ENCODE measurements around the gene PREB. TPM values are rescaled to one million over a fixed set of nuclear protein-coding genes. Genes with fewer than 3 reads are reported as not detected.

Gene PREB
- polyA plus RNA-seq, 12 donors: 24.1 to 39.8 (median 33.6) TPM; not detected in 1

GRCh38 chr2:27083410-27084296 lies 50.8 kb downstream of the PREB start:
- DNase-seq: no peak

GRCh38 chr2:27082773-27083409 lies 51.5 kb downstream of the PREB start:
- DNase-seq: no peak

GRCh38 chr2:27081984-27082772 lies 52.3 kb downstream of the PREB start:
- DNase-seq: no peak

Other genes starting within 250 kb of the PREB start
- 100 to 1,000 TPM in 1 of 12 donors, 10 to 100 TPM in 11; 18.0 to 332 (median 26.6) TPM for gene MAPRE3, start 164.0 kb downstream of the PREB start, polyA plus RNA-seq (ENCODE audit: insufficient read length in 12 of 12)
- gene TMEM214, start 101.7 kb downstream of the PREB start, polyA plus RNA-seq (ENCODE audit: insufficient read length in 12 of 12): 10 to 100 TPM in 11 of 12 donors, not detected in 1; 48.5 to 80.4 (median 65.7) TPM
- 10 to 100 TPM in 11 of 12 donors, not detected in 1; 17.0 to 62.7 (median 20.1) TPM for gene AGBL5, start 83.0 kb downstream of the PREB start, polyA plus RNA-seq (ENCODE audit: insufficient read length in 12 of 12)
- 100 to 1,000 TPM in 11 of 12 donors, not detected in 1; 209 to 311 (median 238) TPM for gene OST4, start 63.0 kb downstream of the PREB start, polyA plus RNA-seq (ENCODE audit: insufficient read length in 12 of 12)
- 100 to 1,000 TPM in 1 of 12 donors, 10 to 100 TPM in 10, not detected in 1; 39.9 to 107 (median 64.1) TPM for gene EMILIN1, start 56.0 kb downstream of the PREB start, polyA plus RNA-seq (ENCODE audit: insufficient read length in 12 of 12)
- 1 to 10 TPM in 11 of 12 donors, not detected in 1; 1.1 to 7.6 (median 2.1) TPM for gene KHK, start 47.9 kb downstream of the PREB start, polyA plus RNA-seq (ENCODE audit: insufficient read length in 12 of 12)
- gene CGREF1, start 15.5 kb downstream of the PREB start, polyA plus RNA-seq (ENCODE audit: insufficient read length in 12 of 12): 1 to 10 TPM in 9 of 12 donors, under 1 TPM in 1, not detected in 2; 0.62 to 4.6 (median 1.8) TPM
- gene ABHD1, start 10.8 kb downstream of the PREB start, polyA plus RNA-seq (ENCODE audit: insufficient read length in 12 of 12): under 1 TPM in 10 of 12 donors, not detected in 2; 0.12 to 0.70 (median 0.34) TPM
- not detected for gene PRR30, start 4.8 kb upstream of the PREB start, polyA plus RNA-seq (ENCODE audit: insufficient read length in 12 of 12)
- under 1 TPM in 10 of 12 donors, not detected in 2; 0.18 to 0.44 (median 0.30) TPM for gene TCF23, start 14.4 kb upstream of the PREB start, polyA plus RNA-seq (ENCODE audit: insufficient read length in 12 of 12)
- 100 to 1,000 TPM in 5 of 12 donors, 10 to 100 TPM in 6, not detected in 1; 85.6 to 115 (median 98.3) TPM for gene ATRAID, start 77.4 kb upstream of the PREB start, polyA plus RNA-seq (ENCODE audit: insufficient read length in 12 of 12)
- gene SLC5A6, start 77.6 kb upstream of the PREB start, polyA plus RNA-seq (ENCODE audit: insufficient read length in 12 of 12): 10 to 100 TPM in 11 of 12 donors, not detected in 1; 11.1 to 25.1 (median 17.6) TPM
- gene CAD, start 82.7 kb upstream of the PREB start, polyA plus RNA-seq (ENCODE audit: insufficient read length in 12 of 12): 10 to 100 TPM in 11 of 12 donors, not detected in 1; 18.7 to 45.3 (median 24.5) TPM
- 1 to 10 TPM in 3 of 12 donors, under 1 TPM in 7, not detected in 2; 0.18 to 2.2 (median 0.81) TPM for gene SLC30A3, start 128.4 kb upstream of the PREB start, polyA plus RNA-seq (ENCODE audit: insufficient read length in 12 of 12)
- under 1 TPM in 7 of 12 donors, not detected in 5; 0.14 to 0.74 (median 0.28) TPM for gene DNAJC5G, start 140.8 kb upstream of the PREB start, polyA plus RNA-seq (ENCODE audit: insufficient read length in 12 of 12)
- 100 to 1,000 TPM in 4 of 12 donors, 10 to 100 TPM in 7, not detected in 1; 34.2 to 125 (median 94.4) TPM for gene TRIM54, start 147.8 kb upstream of the PREB start, polyA plus RNA-seq (ENCODE audit: insufficient read length in 12 of 12)
- gene UCN, start 173.8 kb upstream of the PREB start, polyA plus RNA-seq (ENCODE audit: insufficient read length in 12 of 12): 1 to 10 TPM in 7 of 12 donors, under 1 TPM in 3, not detected in 2; 0.59 to 2.1 (median 1.4) TPM
- gene MPV17, start 188.5 kb upstream of the PREB start, polyA plus RNA-seq (ENCODE audit: insufficient read length in 12 of 12): 10 to 100 TPM in 11 of 12 donors, not detected in 1; 37.8 to 89.1 (median 51.3) TPM
- gene GTF3C2, start 222.1 kb upstream of the PREB start, polyA plus RNA-seq (ENCODE audit: insufficient read length in 12 of 12): 10 to 100 TPM in 11 of 12 donors, not detected in 1; 24.0 to 46.5 (median 31.3) TPM
- gene EIF2B4, start 235.7 kb upstream of the PREB start, polyA plus RNA-seq (ENCODE audit: insufficient read length in 12 of 12): 10 to 100 TPM in 11 of 12 donors, not detected in 1; 29.0 to 37.7 (median 32.5) TPM
- 10 to 100 TPM in 11 of 12 donors, not detected in 1; 56.4 to 82.2 (median 69.6) TPM for gene SNX17, start 236.0 kb upstream of the PREB start, polyA plus RNA-seq (ENCODE audit: insufficient read length in 12 of 12)
- 10 to 100 TPM in 9 of 12 donors, 1 to 10 TPM in 2, not detected in 1; 9.1 to 20.0 (median 11.6) TPM for gene ZNF513, start 246.1 kb upstream of the PREB start, polyA plus RNA-seq (ENCODE audit: insufficient read length in 12 of 12)